ENCODE results near the gene PODXL. TPM values are rescaled to one million over a fixed set of nuclear protein-coding genes. Genes with fewer than 3 reads are reported as not detected.

The PODXL gene
- total RNA-seq, 3 donors from 2014 or later: 20.3 to 55.6 (median 33.1) TPM

DNA sequence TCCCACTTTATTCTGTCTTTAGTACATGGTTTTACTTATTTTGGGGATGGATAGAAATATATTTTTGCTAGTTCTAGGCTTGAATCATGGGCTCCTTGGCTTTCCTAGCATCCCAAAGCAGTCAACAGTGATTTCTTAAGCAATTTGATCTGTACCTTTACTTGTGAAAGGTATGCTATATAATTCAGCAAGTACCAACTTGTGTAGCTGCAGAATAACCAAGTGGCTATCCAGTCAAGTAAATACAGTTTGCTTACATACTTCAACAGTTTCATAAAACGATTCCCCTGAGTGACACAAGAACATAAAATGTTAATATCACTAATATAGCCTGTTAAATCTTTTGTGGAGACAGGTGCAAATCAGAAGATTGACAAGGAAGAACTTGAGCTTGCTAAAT lies 67.2 kb downstream of the PODXL start:
- Histone ChIP-seq H3K27me3 (no peaks in the 10 kb centered on the region), H3K27ac (no peak overlapping the region), H3K9me3 (no peaks in the 10 kb centered on the region), H3K4me3 (no peak overlapping the region), H3K36me3 (no peaks in the 10 kb centered on the region), H3K4me1 (no peaks in the 10 kb centered on the region)
- no peak for DNase-seq (ENCODE audit: low spot score in 2 of 2)
- no peak for TF ChIP-seq POLR2A (IDR thresholded peaks at IDR 0.05)
- intact Hi-C loops (cut with DNase I; ENCODE audit: low total_unique reads): no loop called here

GRCh38 chr7:131488361-131488760 lies 68.1 kb downstream of the PODXL start:
- Histone ChIP-seq H3K36me3 (no peaks in the 10 kb centered on the region), H3K9me3 (no peaks in the 10 kb centered on the region), H3K27me3 (no peaks in the 10 kb centered on the region), H3K4me3 (no peak overlapping the region), H3K27ac (no peak overlapping the region), H3K4me1 (no peaks in the 10 kb centered on the region)
- intact Hi-C loops (cut with DNase I; ENCODE audit: low total_unique reads): no loop called here
- no peak for TF ChIP-seq POLR2A (IDR thresholded peaks at IDR 0.05)
- TF ChIP-seq, protein P1, sequence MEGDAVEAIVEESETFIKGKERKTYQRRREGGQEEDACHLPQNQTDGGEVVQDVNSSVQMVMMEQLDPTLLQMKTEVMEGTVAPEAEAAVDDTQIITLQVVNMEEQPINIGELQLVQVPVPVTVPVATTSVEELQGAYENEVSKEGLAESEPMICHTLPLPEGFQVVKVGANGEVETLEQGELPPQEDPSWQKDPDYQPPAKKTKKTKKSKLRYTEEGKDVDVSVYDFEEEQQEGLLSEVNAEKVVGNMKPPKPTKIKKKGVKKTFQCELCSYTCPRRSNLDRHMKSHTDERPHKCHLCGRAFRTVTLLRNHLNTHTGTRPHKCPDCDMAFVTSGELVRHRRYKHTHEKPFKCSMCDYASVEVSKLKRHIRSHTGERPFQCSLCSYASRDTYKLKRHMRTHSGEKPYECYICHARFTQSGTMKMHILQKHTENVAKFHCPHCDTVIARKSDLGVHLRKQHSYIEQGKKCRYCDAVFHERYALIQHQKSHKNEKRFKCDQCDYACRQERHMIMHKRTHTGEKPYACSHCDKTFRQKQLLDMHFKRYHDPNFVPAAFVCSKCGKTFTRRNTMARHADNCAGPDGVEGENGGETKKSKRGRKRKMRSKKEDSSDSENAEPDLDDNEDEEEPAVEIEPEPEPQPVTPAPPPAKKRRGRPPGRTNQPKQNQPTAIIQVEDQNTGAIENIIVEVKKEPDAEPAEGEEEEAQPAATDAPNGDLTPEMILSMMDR (IDR thresholded peaks at IDR 0.05): peak in 1 of 3 donors; percentile 8
- TF ChIP-seq POLR2AphosphoS5 (IDR thresholded peaks at IDR 0.05): no peak
- no peak for DNase-seq (ENCODE audit: low spot score in 2 of 2)

- no peak overlapping the region for H3K27ac ChIP-seq
- no peaks in the 10 kb centered on the region for H3K27me3 ChIP-seq
- intact Hi-C loops (cut with DNase I; ENCODE audit: low total_unique reads): no loop called here
- no peak overlapping the region for H3K4me3 ChIP-seq
- DNase-seq (ENCODE audit: low spot score in 2 of 2): no peak
- no peaks in the 10 kb centered on the region for H3K4me1 ChIP-seq
- no peaks in the 10 kb centered on the region for H3K36me3 ChIP-seq
- no peaks in the 10 kb centered on the region for H3K9me3 ChIP-seq
- TF ChIP-seq POLR2AphosphoS5 (IDR thresholded peaks at IDR 0.05) (no peak), POLR2A (IDR thresholded peaks at IDR 0.05) (no peak)
- TF ChIP-seq, protein P1 (IDR thresholded peaks at IDR 0.05): no peak
These were observed 69.2 kb downstream of the PODXL start for GRCh38 chr7:131487217-131487616.

- Histone ChIP-seq H3K27ac (no peak overlapping the region), H3K9me3 (no peaks in the 10 kb centered on the region), H3K36me3 (no peaks in the 10 kb centered on the region), H3K4me3 (no peak overlapping the region), H3K4me1 (no peaks in the 10 kb centered on the region), H3K27me3 (no peaks in the 10 kb centered on the region)
- TF ChIP-seq, protein P1 (IDR thresholded peaks at IDR 0.05): no peak
- no peak for TF ChIP-seq POLR2AphosphoS5 (IDR thresholded peaks at IDR 0.05)
- no peak for TF ChIP-seq POLR2A (IDR thresholded peaks at IDR 0.05)
- DNase-seq (ENCODE audit: low spot score in 2 of 2): no peak
- intact Hi-C loops (cut with DNase I; ENCODE audit: low total_unique reads): no loop called here
These were observed 70.1 kb downstream of the PODXL start for GRCh38 chr7:131486346-131486745.

DNA sequence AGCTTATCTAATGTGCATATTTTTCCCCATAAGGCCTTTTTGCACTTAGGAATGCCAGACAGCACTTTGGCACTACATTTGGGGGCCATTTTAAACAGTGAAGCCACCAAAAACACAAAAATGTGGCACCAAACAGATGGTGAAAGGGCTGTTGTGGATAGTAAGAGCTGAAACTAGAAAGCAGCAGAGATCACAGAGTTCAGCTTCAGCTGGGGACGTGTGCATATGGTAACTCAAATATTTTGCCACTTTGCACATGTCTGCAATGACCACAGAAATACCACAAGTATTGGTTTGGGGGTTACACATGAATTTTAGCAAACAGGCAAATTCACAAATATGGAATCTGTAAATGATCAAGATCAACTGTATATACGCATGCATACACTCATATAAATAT lies 72.8 kb downstream of the PODXL start:
- intact Hi-C loops (cut with DNase I; ENCODE audit: low total_unique reads): no loop called here
- H3K36me3 ChIP-seq: no peaks in the 10 kb centered on the region
- TF ChIP-seq POLR2AphosphoS5 (IDR thresholded peaks at IDR 0.05) (no peak), POLR2A (IDR thresholded peaks at IDR 0.05) (no peak)
- TF ChIP-seq, protein P1 (IDR thresholded peaks at IDR 0.05): no peak

DNA sequence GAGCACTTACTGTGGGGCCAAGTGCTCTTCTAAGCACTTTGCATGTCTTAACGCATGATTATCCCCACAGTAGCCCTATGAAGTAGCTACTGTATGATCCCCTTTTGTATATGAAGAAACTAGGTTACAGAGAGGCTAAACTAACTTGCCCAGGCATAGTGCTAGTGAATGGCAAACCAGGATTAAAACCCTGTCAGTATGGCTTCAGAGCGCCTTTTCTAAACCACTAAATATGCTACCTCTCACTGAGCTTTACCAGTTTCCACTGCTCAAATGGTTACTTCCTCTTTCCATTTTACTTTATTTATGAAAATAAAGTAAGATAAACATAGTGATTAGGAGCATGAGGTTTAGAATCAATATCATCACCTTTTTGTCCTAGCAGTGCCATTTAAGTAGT lies 73.6 kb downstream of the PODXL start:
- intact Hi-C loops (cut with DNase I; ENCODE audit: low total_unique reads): no loop called here
- no peak for DNase-seq (ENCODE audit: low spot score in 2 of 2)
- Histone ChIP-seq H3K36me3 (no peaks in the 10 kb centered on the region), H3K27me3 (no peaks in the 10 kb centered on the region), H3K9me3 (no peaks in the 10 kb centered on the region), H3K4me3 (no peak overlapping the region), H3K27ac (no peak overlapping the region), H3K4me1 (no peaks in the 10 kb centered on the region)
- TF ChIP-seq POLR2AphosphoS5 (IDR thresholded peaks at IDR 0.05): no peak
- TF ChIP-seq POLR2A (IDR thresholded peaks at IDR 0.05): no peak
- TF ChIP-seq, protein P1 (IDR thresholded peaks at IDR 0.05): no peak

More for the DNA sequence above, 72.8 kb downstream of the PODXL start:
- Histone ChIP-seq H3K9me3 (no peaks in the 10 kb centered on the region), H3K4me1 (no peaks in the 10 kb centered on the region), H3K27ac (no peak overlapping the region), H3K27me3 (no peaks in the 10 kb centered on the region), H3K4me3 (no peak overlapping the region)
- no peak for DNase-seq (ENCODE audit: low spot score in 2 of 2)
